ENCODE measurements around the gene VPS33A.
"Not testable (repeated sequence)": the region's sequence is repeated elsewhere in the genome, so short reads cannot be mapped to it uniquely, and the experiment has no call there.

Gene VPS33A

GRCh38 chr12:122203301-122204166 lies 62.8 kb downstream of the VPS33A start, which contains the start of gene B3GNT4:
B3GNT4 (plus strand) TSS chr12:122203709; CDS start chr12:122204619, 910 bp downstream.
- FAIRE-seq, result no peak

GRCh38 chr12:122202811-122203210 lies 63.5 kb downstream of the VPS33A start:
- FAIRE-seq, result not testable (repeated sequence)

GRCh38 chr12:122202017-122202416 lies 64.3 kb downstream of the VPS33A start:
- FAIRE-seq, result no peak

DNA sequence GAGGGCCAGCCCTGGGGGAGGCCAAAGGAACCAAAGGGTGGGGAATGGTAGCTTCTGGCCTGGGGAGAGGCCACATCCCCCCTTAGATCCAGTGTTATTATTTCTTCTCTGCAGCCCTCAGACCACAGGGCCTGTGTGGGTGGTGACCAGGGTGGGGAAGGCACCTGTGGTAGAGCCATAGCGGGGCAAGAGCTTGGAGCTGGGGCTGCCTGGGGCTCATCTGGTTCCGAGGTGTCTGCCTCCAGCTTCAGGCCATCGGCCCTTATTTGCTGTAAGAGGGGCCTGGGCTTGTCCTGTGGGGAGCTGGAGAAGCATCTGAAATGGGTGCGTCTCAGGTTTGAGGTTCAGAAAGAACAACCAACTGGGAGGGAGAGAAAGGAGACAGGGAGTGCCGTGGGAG lies 64.9 kb downstream of the VPS33A start:
- no peak for FAIRE-seq

DNA sequence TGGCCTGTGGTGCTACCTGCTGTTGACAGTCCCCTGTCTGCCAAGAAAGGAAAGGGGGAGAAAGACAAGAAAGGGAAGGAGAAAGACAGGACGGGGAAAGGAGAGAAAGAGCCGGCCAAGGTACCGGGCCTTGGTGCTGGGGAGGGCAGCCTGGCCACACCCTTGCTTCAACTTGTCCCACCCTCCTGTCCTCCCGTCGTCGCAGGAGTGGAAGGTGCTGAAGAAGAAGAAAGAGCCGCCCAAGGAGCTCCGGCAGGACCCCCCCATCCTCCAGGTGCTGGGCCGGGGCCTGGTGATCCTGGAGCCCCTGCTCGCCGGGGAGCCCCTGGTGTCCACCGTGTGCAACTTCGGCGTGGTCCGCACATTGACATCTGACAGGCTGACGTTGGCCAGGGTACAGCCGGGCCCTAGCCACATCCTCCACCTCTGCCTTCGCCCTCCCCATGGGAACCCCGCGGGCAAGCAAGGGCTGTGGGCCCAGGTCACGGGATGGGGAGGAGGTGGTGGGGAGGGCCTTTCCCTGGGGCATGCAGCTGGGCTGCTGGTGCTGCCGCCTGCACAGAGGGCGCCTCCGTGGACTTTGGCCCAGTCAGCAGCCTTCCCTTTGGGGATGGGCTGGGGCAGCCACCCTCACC lies 65.6 kb downstream of the VPS33A start:
- FAIRE-seq, result no peak

- no peak for FAIRE-seq
Observed at GRCh38 chr12:122199484-122200355, 66.6 kb downstream of the VPS33A start.

GRCh38 chr12:122197612-122197966 lies 68.7 kb downstream of the VPS33A start:
- no peak for FAIRE-seq

GRCh38 chr12:122195405-122195804 lies 70.9 kb downstream of the VPS33A start:
- no peak for FAIRE-seq

DNA sequence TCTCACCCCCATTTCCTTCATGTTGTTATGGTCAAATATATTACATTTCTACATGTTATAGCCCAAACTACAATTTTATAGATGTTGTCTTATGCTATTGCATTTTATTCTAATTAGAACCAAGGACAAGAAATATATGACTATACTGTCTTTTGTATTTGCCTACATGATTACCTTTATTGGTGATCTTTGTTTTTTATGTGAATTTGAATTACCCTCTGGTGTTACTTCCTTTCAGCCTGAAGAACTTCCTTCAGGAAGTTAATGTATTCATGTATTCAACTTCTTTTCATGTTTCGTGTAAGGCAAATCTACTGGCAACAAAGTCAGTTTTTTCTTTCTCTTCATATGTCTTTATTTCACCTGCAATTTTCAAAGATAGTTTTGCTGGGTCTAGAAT lies 71.5 kb downstream of the VPS33A start:
- no peak for FAIRE-seq

DNA sequence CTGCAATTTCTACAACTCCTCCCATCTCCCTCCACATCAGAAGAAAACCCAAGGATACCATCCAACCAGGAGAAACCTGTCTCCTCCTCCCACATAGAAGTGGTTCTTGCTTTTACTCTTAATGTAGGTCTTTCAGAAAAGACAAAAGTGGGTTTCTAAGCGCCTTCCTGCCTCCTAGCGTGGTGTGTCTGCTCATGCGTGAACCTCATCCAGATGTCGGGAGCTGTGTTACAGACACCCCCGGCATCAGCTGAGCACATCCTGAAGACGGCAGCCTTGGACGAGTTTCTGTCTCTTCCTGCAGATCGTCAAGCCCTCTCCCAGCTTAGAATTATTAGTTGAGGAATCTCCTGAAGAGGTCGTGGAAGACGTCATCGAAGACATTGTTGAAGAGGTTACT lies 73.9 kb downstream of the VPS33A start:
- no peak for FAIRE-seq

GRCh38 chr12:122190842-122191668 lies 75.2 kb downstream of the VPS33A start:
- FAIRE-seq, result no peak

GRCh38 chr12:122189626-122190475 lies 76.4 kb downstream of the VPS33A start:
- FAIRE-seq, result no peak

GRCh38 chr12:122187466-122187865 lies 78.8 kb downstream of the VPS33A start:
- FAIRE-seq, result no peak

GRCh38 chr12:122185494-122186082 lies 80.7 kb downstream of the VPS33A start:
- FAIRE-seq, result no peak

- no peak for FAIRE-seq
Observed at GRCh38 chr12:122185079-122185478, 81.2 kb downstream of the VPS33A start.

- no peak for FAIRE-seq
Observed at GRCh38 chr12:122184517-122184916, 81.8 kb downstream of the VPS33A start.

DNA sequence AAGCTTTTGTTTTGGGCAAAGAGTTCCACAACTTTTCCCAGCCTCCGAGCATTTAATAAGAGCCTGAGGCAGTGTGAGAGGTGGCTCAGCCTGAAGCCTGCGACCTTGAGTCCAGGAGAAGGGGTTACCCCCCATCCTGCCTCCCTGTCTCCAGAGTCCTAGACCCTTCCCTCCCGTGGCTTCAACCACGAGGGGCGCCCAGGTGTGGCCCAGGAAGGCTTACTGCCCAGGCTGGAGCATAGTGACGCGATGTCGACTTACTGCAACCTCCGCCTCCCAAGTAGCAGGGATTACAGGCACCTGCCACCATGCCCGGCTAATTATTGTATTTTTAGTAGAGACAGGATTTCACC lies 82.7 kb downstream of the VPS33A start:
- no peak for FAIRE-seq

GRCh38 chr12:122182887-122183587 lies 83.3 kb downstream of the VPS33A start, which contains the start of gene LRRC43:
LRRC43 (plus strand) TSS chr12:122183123; CDS start chr12:122183145, 22 bp downstream.
- no peak for FAIRE-seq

All from endometrium (tissue), 2 donors.